ENCODE data around the gene NSMCE1.

DNA sequence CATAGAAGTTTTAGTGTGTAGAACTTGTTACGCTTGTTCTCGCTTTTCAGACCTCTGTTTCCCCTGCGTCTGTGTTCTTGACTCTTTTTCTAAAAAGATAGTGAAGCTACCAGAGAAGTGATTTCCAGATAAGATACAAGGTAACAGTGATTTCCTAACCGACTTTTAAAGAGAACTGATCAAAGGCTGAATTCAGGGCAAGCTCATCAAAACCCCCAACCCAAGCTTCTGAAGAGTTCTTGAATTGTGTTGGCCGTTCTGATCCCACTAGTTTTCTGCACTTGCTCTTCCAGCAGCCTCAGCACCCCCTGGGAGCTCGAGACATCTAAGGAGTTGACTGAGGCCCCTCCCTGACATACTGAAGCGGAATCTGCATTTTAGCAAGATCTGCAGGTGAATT, 12.7 kb upstream of the NSMCE1 start:
- TF ChIP-seq CTCF (IDR thresholded peaks at IDR 0.05): no peak
- no peak for TF ChIP-seq EP300 (IDR thresholded peaks at IDR 0.05)
- TF ChIP-seq POLR2A (IDR thresholded peaks at IDR 0.05): no peak
